HUES6 (cell line): ENCODE results near the gene HBZ.

Experiments
- H3K27ac ChIP-seq: 2 replicates; pipeline ENCODE4 v1.7.0; 2013; ENCODE audit warnings: low read depth, mild to moderate bottlenecking, low read length, inconsistent platforms
- H3K27me3 ChIP-seq: 2 replicates; pipeline ENCODE4 v1.6.1; 2013; ENCODE audit warnings: low read length; ENCODE audit not compliant: control insufficient read depth, insufficient read depth
- H3K36me3 ChIP-seq: 2 replicates; pipeline ENCODE4 v1.6.1; 2013; ENCODE audit warnings: low read length; ENCODE audit not compliant: control insufficient read depth, insufficient read depth
- H3K4me1 ChIP-seq: 2 replicates; pipeline ENCODE4 v1.6.1; 2013; ENCODE audit warnings: low read length; ENCODE audit not compliant: control insufficient read depth, insufficient read depth
- H3K4me3 ChIP-seq: 2 replicates; pipeline ENCODE4 v1.5.1; 2013; ENCODE audit warnings: low read depth, low read length
- H3K9ac ChIP-seq: one replicate; pipeline ENCODE4 v1.6.1; 2013; ENCODE audit warnings: mild to moderate bottlenecking, low read length
- H3K9me3 ChIP-seq: 2 replicates; pipeline ENCODE4 v1.6.1; 2013; ENCODE audit warnings: low read depth, low read length; ENCODE audit not compliant: control insufficient read depth, insufficient read depth

The HBZ gene

DNA sequence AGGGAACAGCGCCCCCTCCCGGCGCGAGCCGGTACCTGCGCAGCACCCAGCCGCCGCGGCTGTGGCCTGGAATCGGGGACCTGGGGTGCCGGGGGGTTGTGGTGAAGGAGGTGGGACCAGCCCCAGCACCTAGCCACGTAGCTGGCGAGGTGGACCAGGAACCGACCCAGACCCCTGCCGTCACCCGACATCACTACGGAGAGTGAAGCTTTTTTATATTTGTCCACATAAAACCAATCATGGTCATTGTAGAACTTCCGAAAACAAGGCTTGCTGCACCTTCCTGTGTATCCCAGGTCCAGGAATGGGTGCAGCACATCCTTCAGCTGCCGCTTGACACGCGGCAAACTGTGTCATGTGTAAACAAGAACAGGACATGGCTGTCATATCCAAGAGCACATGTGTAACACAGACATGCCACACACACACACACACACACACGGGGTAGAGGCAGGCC is 29.1 kb downstream of the HBZ start:
- peaks cover 4% of the 10 kb centered on the region; the same call in 1 of the 2 replicates for H3K4me1 ChIP-seq
- no peak overlapping the region for H3K9ac ChIP-seq
- no peak overlapping the region for H3K4me3 ChIP-seq
- peaks cover 45% of the 10 kb centered on the region for H3K27me3 ChIP-seq
- peaks cover 15% of the 10 kb centered on the region for H3K36me3 ChIP-seq
- H3K9me3 ChIP-seq: no peaks in the 10 kb centered on the region
- H3K27ac ChIP-seq: no peak overlapping the region

- Histone ChIP-seq H3K9ac (no peak overlapping the region), H3K36me3 (peaks cover 24% of the 10 kb centered on the region), H3K27me3 (peaks cover 32% of the 10 kb centered on the region), H3K27ac (no peak overlapping the region), H3K9me3 (no peaks in the 10 kb centered on the region), H3K4me1 (peaks cover 4% of the 10 kb centered on the region; the same call in 1 of the 2 replicates), H3K4me3 (no peak overlapping the region)
Observed at GRCh38 chr16:183005-183404, 30.6 kb downstream of the HBZ start.

GRCh38 chr16:185213-185612 is 32.8 kb downstream of the HBZ start:
- Histone ChIP-seq H3K9ac (no peak overlapping the region), H3K36me3 (peaks cover 45% of the 10 kb centered on the region), H3K4me1 (peaks cover 4% of the 10 kb centered on the region; the same call in 1 of the 2 replicates), H3K9me3 (no peaks in the 10 kb centered on the region), H3K4me3 (no peak overlapping the region), H3K27ac (no peak overlapping the region), H3K27me3 (peaks cover 10% of the 10 kb centered on the region)

DNA sequence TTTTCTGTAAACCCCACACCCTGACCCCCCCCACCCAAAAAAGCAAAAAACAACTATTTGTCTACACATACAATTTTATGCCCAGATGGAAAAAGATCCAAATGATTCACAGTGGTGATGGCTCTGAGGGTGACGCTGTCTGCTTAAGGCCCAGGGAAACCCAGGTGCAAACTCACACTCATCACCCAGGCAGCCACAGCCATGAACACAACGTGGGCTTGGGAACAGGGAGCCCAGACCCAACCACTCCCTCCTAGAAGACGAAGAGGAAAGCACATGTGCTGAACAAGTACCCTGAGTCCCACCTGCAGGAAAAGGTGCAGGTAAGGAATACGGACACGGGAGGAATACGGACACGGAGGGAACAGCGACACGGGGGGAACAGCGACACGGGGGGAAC is 33.2 kb downstream of the HBZ start:
- H3K4me1 ChIP-seq: peaks cover 4% of the 10 kb centered on the region; the same call in 1 of the 2 replicates
- peaks cover 50% of the 10 kb centered on the region for H3K36me3 ChIP-seq
- no peak overlapping the region for H3K27ac ChIP-seq
- H3K27me3 ChIP-seq: peaks cover 6% of the 10 kb centered on the region
- H3K4me3 ChIP-seq: no peak overlapping the region
- no peak overlapping the region for H3K9ac ChIP-seq
- no peaks in the 10 kb centered on the region for H3K9me3 ChIP-seq

- H3K9me3 ChIP-seq: no peaks in the 10 kb centered on the region
- H3K4me3 ChIP-seq: no peak overlapping the region
Observed at GRCh38 chr16:187330-187729, 34.9 kb downstream of the HBZ start.

DNA sequence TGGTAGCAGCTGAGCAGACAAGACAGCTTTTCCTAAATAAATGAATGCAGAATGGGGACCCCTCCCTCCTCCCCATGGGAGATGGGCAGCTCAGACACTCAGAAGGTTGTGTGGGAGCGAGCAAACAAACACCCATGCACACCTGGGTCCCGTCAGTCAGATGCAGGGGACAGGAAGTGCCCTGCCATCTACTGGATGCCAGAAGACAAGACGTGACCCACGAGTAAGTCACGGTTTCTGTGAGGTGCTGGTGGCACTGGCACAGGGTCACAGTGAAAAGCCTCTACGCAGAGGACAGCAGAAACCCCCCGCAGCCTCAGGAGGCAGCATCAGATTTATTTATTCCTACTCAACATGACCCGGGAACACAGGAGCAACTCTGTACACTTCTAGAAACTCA is 36.2 kb downstream of the HBZ start:
- Histone ChIP-seq H3K9ac (no peak overlapping the region), H3K9me3 (no peaks in the 10 kb centered on the region), H3K27me3 (no peaks in the 10 kb centered on the region), H3K4me3 (no peak overlapping the region), H3K27ac (no peak overlapping the region), H3K36me3 (peaks cover 80% of the 10 kb centered on the region), H3K4me1 (no peaks in the 10 kb centered on the region)

More at GRCh38 chr16:187330-187729, 34.9 kb downstream of the HBZ start:
- H3K9ac ChIP-seq: no peak overlapping the region
- H3K36me3 ChIP-seq: peaks cover 67% of the 10 kb centered on the region
- no peaks in the 10 kb centered on the region for H3K4me1 ChIP-seq
- no peaks in the 10 kb centered on the region for H3K27me3 ChIP-seq
- no peak overlapping the region for H3K27ac ChIP-seq

DNA sequence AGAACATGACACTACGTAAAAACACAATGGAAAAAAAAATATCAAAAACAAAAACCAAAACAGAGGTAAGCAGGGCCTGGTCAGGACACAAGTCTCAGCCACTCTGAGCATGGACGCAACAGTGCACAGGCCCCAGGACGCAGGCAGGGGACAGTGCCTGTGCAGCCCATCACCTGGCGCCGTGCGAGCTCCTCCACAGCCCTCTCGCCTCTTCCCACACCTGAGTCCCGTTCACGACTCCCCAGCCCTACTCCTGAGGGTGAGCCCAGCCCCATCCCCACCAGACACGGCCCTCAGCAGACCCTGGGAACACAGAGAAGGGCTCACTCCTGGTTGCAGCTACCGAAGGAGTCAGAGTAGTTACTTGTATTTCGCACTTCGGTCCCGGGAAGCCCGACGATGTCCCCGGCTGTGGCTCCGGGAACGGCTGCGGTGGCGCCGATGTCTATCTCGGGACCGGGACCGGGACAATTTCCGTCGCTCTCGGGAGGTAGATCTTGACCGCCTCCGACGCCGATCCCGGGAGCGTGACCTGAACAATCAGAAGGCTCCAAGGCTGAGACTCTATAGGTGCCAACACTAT is 37.3 kb downstream of the HBZ start:
- Histone ChIP-seq H3K4me1 (no peaks in the 10 kb centered on the region), H3K36me3 (peaks cover 84% of the 10 kb centered on the region), H3K9ac (no peak overlapping the region), H3K27me3 (no peaks in the 10 kb centered on the region), H3K9me3 (no peaks in the 10 kb centered on the region), H3K27ac (no peak overlapping the region), H3K4me3 (no peak overlapping the region)

DNA sequence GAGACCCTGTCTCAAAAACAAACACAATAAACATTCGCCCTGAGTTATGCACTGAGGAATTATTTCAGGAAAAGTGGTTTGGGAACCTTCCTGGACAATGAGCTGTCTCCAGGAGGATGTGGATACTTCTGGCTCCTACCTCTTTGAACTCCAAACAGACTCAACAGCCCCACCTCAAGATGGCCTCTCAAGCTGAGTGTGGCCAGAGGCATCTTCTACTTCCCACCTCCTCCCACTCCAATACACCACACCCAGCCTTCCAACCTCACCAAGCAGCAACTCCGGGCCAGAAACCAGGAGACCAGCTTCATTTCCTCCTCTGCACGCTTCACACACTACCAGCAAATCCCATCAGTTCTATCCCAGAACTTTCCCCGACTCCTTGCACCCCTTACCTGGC is 39.4 kb downstream of the HBZ start:
- Histone ChIP-seq H3K27ac (no peak overlapping the region), H3K36me3 (peaks cover 95% of the 10 kb centered on the region), H3K9ac (no peak overlapping the region), H3K4me3 (no peak overlapping the region), H3K9me3 (no peaks in the 10 kb centered on the region), H3K27me3 (no peaks in the 10 kb centered on the region), H3K4me1 (no peaks in the 10 kb centered on the region)

DNA sequence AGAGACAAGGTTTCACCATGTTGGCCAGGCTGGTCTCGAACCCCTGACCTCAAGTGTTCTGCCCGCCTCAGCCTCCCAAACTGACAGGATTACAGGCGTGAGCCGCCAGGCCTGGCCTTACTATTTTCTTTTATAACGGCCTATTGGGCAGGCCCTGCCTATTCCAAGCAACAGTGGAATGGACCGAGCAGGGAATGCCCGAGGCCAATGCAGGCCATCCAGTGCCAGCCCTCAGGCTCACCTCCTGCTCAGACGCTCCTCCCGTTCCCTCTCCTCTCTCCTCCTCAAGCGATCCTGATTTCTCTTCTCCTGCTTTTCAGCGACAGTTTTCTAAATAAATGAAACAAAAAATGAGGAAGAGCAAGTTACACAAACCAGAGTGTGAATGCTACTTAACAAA is 40.2 kb downstream of the HBZ start:
- Histone ChIP-seq H3K9ac (no peak overlapping the region), H3K27me3 (no peaks in the 10 kb centered on the region), H3K4me1 (no peaks in the 10 kb centered on the region), H3K36me3 (peaks cover 95% of the 10 kb centered on the region), H3K9me3 (no peaks in the 10 kb centered on the region), H3K27ac (no peak overlapping the region), H3K4me3 (no peak overlapping the region)

- Histone ChIP-seq H3K36me3 (peaks cover 96% of the 10 kb centered on the region), H3K9me3 (no peaks in the 10 kb centered on the region), H3K4me3 (no peak overlapping the region), H3K4me1 (no peaks in the 10 kb centered on the region), H3K9ac (no peak overlapping the region), H3K27me3 (no peaks in the 10 kb centered on the region), H3K27ac (no peak overlapping the region)
Observed at GRCh38 chr16:193441-193840, 41.0 kb downstream of the HBZ start.

GRCh38 chr16:194516-194915 is 42.1 kb downstream of the HBZ start:
- no peak overlapping the region for H3K4me3 ChIP-seq
- no peaks in the 10 kb centered on the region for H3K9me3 ChIP-seq
- no peaks in the 10 kb centered on the region for H3K4me1 ChIP-seq
- H3K9ac ChIP-seq: no peak overlapping the region
- peaks cover 95% of the 10 kb centered on the region for H3K36me3 ChIP-seq
- no peaks in the 10 kb centered on the region for H3K27me3 ChIP-seq
- no peak overlapping the region for H3K27ac ChIP-seq
